GM19193 (cell line): ENCODE data around the gene PPP2R5E.

Experiments
- POLR2A ChIP-seq: IDR thresholded peaks from 4 replicates; pipeline ENCODE4 v1.6.1; 2011; ENCODE audit not compliant: insufficient read depth, insufficient read length; ENCODE audit errors: extremely low read depth

PPP2R5E gene

GRCh38 chr14:63436286-63437098 lies 106.7 kb downstream of the PPP2R5E start:
- no peak for TF ChIP-seq POLR2A

- no peak for TF ChIP-seq POLR2A
Observed at GRCh38 chr14:63435838-63436237, 107.3 kb downstream of the PPP2R5E start.

- TF ChIP-seq POLR2A, result no peak
Observed at GRCh38 chr14:63435204-63435603, 108.0 kb downstream of the PPP2R5E start.

- no peak for TF ChIP-seq POLR2A
Observed at GRCh38 chr14:63432888-63433552, 110.2 kb downstream of the PPP2R5E start.

GRCh38 chr14:63432228-63432627 lies 110.9 kb downstream of the PPP2R5E start:
- TF ChIP-seq POLR2A, result no peak

- TF ChIP-seq POLR2A, result no peak
Observed at GRCh38 chr14:63431466-63431865, 111.7 kb downstream of the PPP2R5E start.

- TF ChIP-seq POLR2A, result no peak
Observed at GRCh38 chr14:63428486-63428885, 114.7 kb downstream of the PPP2R5E start.

GRCh38 chr14:63426838-63427352 lies 116.3 kb downstream of the PPP2R5E start:
- TF ChIP-seq POLR2A, result no peak

- no peak for TF ChIP-seq POLR2A
Observed at GRCh38 chr14:63423889-63424288, 119.3 kb downstream of the PPP2R5E start.

- TF ChIP-seq POLR2A, result no peak
Observed at GRCh38 chr14:63423381-63423780, 119.8 kb downstream of the PPP2R5E start.

GRCh38 chr14:63421919-63422318 lies 121.3 kb downstream of the PPP2R5E start:
- no peak for TF ChIP-seq POLR2A

GRCh38 chr14:63421226-63421625 lies 122.0 kb downstream of the PPP2R5E start:
- TF ChIP-seq POLR2A, result no peak

GRCh38 chr14:63418020-63418419 lies 125.2 kb downstream of the PPP2R5E start:
- TF ChIP-seq POLR2A, result no peak

GRCh38 chr14:63413009-63413408 lies 130.2 kb downstream of the PPP2R5E start:
- TF ChIP-seq POLR2A, result no peak

GRCh38 chr14:63406333-63406732 lies 136.8 kb downstream of the PPP2R5E start:
- TF ChIP-seq POLR2A, result no peak

- no peak for TF ChIP-seq POLR2A
Observed at GRCh38 chr14:63405715-63406114, 137.5 kb downstream of the PPP2R5E start.
